Neural cell (in vitro differentiated cells): ENCODE results near the gene GINS2.

Experiments used
- CTCF ChIP-seq: fragments of 450-650 bp; IDR thresholded peaks from 2 replicates; pipeline ENCODE4 v1.5.1; 2014; ENCODE audit warnings: antibody characterized with exemption, mild to moderate bottlenecking, moderate library complexity; ENCODE audit not compliant: poor library complexity, severe bottlenecking
- EP300 ChIP-seq: fragments of 450-650 bp; conservative IDR thresholded peaks from 2 replicates; pipeline ENCODE4 v1.6.1; 2014; ENCODE audit warnings: antibody characterized with exemption, mild to moderate bottlenecking, moderate library complexity; ENCODE audit not compliant: poor library complexity, severe bottlenecking
- EZH2 ChIP-seq: fragments of 200-600, 300-800 bp; shearing (Covaris generic), sonication (generic); IDR thresholded peaks from 2 replicates; pipeline ENCODE4 v1.6.1; 2014; ENCODE audit warnings: antibody characterized with exemption, low read length, borderline replicate concordance, mild to moderate bottlenecking; ENCODE audit not compliant: insufficient read depth, poor library complexity, severe bottlenecking
- MXI1 ChIP-seq: fragments of 450-650 bp; conservative IDR thresholded peaks from 2 replicates; pipeline ENCODE4 v1.6.1; 2014; ENCODE audit warnings: antibody characterized with exemption, mild to moderate bottlenecking; ENCODE audit not compliant: poor library complexity, severe bottlenecking
- POLR2AphosphoS5 ChIP-seq: IDR thresholded peaks from 2 replicates; pipeline ENCODE4 v1.6.1; 2012
- RAD21 ChIP-seq: fragments of 450-650 bp; conservative IDR thresholded peaks from 2 replicates; pipeline ENCODE4 v1.6.1; 2014; ENCODE audit warnings: antibody characterized with exemption, mild to moderate bottlenecking, moderate library complexity
- REST ChIP-seq: IDR thresholded peaks from 2 replicates; pipeline ENCODE4 v1.6.1; 2012; ENCODE audit warnings: borderline replicate concordance
- SMC3 ChIP-seq: fragments of 450-650 bp; conservative IDR thresholded peaks from 2 replicates; pipeline ENCODE4 v1.6.1; 2014; ENCODE audit warnings: antibody characterized with exemption, mild to moderate bottlenecking, moderate library complexity; ENCODE audit not compliant: poor library complexity
- TAF1 ChIP-seq: IDR thresholded peaks from 2 replicates; pipeline ENCODE4 v1.6.1; 2012; ENCODE audit warnings: low read depth

GRCh38 chr16:85698935-85699558, 10.3 kb upstream of the GINS2 start:
- TF ChIP-seq CTCF (no peak), POLR2AphosphoS5 (no peak), REST (no peak), EZH2 (no peak), EP300 (no peak), RAD21 (no peak), MXI1 (no peak), SMC3 (no peak), TAF1 (no peak)
